GM18867 (cell line): ENCODE measurements around the gene FREM2.

ENCODE experiments used
- ATAC-seq: cut with Tn5 transposase; IDR thresholded peaks from one replicate; pipeline ENCODE4 v1.9.1; 2021; ENCODE audit warnings: mild to moderate bottlenecking, moderate library complexity; ENCODE audit not compliant: unreplicated experiment

Gene FREM2

GRCh38 chr13:38753878-38754277, 67.0 kb downstream of the FREM2 start:
- ATAC-seq, result no peak

DNA sequence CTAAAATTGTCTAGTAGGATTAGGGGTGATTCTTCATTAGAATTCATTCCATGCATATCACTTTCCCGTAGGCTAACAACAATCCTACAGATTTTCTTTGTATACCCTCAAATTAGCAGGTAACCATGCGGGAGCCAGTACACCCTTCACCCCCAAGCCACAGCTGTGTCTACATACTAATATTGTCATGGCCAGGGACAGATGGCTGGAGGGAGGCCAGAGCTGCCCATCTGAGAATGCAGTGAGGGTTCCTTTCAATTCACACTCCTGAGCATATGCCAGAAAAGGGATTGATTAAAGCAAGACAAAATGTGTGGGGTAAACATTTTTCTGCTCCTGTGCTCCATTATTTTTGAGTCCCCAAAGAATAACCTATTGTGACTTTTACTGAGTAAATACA, 68.9 kb downstream of the FREM2 start:
- no peak for ATAC-seq

DNA sequence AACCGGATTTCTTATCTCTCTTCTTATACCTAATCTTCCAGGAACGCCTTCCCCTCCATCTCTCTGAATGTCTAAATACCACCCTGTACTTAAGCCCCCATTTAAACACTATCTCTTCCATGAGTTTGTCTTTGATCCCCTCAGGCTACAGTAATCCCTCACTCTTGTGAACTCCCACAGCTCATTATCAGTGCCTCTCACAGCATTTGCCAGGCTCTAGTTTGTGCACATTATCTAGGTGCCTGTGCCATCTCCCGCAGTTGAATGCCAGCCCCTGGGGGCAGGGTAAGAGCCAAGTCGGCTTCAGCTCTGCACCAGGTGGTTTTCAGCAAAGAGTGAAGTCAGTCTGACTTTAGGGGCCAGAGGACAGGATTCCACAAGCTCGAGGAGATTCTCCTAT, 71.4 kb downstream of the FREM2 start:
- ATAC-seq, result no peak

DNA sequence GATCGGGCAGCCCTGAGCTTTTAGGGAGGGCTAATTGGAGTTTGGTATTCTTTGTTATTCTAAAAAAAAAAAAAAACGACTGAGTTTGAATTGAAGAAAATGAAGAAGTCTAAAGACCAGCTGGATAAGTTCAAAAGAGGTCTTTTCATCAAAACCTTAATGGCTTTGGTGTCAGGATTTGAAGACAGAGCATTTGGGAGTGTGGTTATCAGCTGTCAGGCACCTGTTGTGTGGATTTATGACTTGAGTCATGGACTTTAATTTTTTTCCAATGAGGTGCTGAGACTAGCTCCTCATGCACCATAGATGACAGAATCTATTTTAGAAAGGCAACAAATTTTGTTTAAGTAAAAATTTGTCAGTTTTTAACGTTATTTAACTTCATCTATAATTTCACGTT, 72.5 kb downstream of the FREM2 start:
- ATAC-seq, result no peak

GRCh38 chr13:38763446-38764381, 76.8 kb downstream of the FREM2 start:
- peak; percentile 69 for ATAC-seq

DNA sequence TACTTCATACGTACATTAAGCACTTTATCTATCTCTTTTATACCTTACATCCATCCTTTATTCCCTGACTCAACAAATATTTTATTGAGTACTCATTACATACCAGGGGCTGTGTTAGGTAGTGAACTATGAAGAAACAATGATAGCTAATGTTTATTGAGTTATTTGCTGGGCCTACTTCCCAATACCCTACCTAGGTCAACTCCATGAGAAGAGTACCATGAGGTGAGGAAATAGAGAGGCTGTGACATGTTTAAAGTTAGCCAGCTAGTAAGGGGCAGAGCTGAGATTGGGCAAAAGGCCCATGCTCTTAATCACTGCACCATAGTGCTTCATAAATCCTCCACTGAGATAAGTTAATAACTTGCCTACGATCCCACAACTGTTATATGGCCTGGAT, 79.9 kb downstream of the FREM2 start:
- ATAC-seq, result no peak

DNA sequence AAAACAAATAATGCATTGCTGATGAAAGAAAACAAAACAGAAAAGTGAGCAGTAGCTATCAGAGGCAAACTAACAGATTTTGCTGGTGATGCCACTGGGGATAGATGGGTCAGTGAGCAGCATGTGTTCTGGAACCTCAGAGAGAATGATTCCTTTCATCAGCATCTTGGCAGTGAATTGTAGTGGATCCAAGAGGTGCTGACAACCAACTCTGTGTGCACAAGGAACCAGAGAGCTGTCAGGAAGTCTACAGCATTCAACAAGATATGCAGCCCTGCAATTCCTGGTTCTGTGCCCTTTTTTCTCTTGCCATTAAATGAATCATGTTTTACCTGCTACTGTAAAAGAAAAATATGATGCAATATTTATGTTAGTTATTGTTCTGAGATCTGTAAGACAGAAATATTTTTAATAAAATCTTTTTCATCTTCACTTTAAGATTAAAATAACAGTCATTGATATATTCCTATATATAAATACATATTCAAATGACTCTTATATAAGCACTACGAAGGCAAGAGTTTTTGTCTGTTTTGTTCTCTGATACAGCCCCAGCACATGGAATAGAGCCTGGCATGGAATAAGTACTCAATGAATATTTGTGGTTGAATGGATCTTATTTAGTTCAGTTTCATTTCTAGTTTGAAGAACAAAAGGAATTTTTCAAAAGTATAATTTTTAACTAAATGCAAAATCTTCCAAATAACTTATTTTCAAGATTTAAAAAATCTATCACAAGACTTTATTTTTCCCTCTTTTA, 80.8 kb downstream of the FREM2 start:
- ATAC-seq, result no peak

DNA sequence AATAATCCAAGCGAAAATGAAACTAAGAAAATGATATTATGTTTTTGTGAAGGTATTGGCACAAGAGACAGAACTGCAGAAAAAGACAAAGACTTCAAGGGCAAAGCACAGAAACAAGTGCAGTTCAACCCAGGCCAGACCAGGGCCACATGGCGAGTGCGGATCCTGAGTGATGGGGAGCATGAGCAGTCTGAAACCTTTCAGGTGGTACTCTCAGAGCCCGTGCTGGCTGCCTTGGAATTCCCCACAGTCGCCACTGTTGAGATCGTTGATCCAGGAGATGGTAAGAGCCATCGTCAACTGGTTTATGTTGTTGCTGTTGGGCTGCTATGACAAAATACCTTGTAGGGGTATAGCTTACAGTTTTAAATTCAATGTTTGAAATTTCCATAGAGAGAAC, 82.6 kb downstream of the FREM2 start:
- ATAC-seq, result no peak

- ATAC-seq, result no peak
Observed at GRCh38 chr13:38775085-38775484, 88.2 kb downstream of the FREM2 start.

GRCh38 chr13:38777347-38778119, 90.7 kb downstream of the FREM2 start:
- no peak for ATAC-seq

- no peak for ATAC-seq
Observed at GRCh38 chr13:38781539-38781938, 94.7 kb downstream of the FREM2 start.

GRCh38 chr13:38784036-38784880, 97.4 kb downstream of the FREM2 start:
- no peak for ATAC-seq

DNA sequence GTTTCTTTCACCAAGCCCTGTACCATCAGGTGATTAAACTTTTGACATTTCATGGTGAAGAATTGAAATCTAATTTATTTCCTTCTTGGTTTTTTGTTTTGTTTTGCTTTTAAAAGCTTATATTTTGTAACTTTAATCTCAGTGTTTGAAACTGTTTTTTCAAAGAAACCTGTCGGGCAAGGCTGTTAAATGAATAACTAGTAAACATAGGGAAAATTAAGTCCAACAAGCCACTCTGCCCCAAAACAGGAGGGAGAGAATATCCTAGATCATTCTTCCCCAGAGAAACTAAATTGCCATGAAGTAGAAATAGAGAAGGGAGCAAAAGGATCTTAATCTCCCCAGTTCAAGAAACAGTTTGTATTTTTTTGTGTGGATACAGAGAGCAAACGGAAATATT, 98.2 kb downstream of the FREM2 start:
- ATAC-seq, result no peak

- ATAC-seq, result no peak
Observed at GRCh38 chr13:38785490-38785889, 98.6 kb downstream of the FREM2 start.

- no peak for ATAC-seq
Observed at GRCh38 chr13:38787550-38787949, 100.7 kb downstream of the FREM2 start.

DNA sequence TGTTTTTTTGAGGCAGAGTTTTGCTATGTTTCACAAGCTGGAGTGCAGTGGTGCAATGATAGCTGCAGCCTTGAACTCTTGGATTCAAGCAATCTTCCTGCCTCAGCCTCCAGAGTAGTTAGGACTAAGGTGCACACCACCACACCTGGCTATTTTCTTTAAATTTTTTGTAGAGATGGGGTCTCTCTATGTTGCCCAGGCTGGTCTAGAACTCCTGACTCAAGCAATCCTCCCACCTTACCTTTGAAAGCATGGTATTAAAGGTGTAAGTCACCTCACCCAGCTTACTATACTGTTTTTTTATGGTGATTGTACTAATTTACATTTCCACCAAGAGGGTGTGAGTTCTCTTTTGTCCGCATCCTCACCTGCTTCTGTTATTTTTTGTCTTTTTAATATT, 110.0 kb downstream of the FREM2 start:
- no peak for ATAC-seq

DNA sequence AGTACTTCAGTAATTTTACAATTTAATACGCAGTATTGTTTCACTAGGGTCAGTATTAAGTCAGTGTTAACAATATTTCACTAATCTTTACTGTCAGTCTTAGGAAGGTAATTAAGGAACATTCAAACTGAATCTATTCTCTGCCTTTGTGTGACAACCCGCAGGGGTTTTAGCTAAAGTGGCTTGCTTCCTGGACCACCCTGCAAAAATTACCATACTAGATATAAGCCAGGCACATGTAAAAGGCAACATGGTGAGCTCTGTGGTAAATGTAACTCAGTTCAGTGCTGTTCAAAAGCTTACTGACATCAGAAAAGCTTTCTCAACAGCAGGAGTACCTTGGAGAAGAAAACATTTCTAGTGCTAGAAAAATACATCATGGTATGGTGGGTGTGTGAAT, 116.7 kb downstream of the FREM2 start:
- no peak for ATAC-seq

DNA sequence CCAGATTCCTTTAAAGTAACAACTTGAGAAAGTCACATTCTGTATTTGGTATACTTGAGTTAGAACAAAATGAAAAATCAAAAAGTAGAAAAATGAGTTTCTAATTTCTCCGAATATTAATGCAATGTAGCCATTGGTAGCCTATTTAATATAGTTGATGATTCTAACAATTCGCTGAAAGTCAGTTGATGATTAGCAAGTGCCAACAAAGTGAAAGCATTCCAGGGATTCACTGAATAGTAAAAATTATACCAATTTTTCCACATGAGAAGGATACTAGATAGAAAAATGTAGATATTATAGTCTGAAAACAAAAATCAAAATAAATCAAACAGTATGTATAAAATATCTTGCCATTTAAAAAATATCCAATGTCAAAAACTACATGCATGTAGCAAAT, 117.2 kb downstream of the FREM2 start:
- no peak for ATAC-seq

DNA sequence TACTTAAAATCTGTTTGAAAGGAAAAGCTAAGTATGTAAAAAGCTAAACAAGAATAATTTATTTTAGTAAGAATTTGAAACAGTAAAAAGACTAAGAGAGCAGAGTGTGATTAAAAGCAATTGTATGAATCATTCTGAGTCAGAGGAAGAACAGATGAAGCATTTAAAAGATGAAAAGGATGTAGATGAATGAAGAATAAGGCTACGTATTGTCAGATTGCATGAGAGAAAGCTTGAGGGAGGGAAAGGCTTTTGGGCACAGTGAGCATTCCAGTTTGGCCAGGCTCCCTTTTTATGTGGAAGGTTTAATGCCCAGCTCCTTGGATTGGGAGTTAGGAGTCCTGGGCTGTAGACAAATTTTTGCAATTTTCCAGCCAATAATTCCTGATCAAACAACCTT, 117.7 kb downstream of the FREM2 start:
- ATAC-seq, result no peak

DNA sequence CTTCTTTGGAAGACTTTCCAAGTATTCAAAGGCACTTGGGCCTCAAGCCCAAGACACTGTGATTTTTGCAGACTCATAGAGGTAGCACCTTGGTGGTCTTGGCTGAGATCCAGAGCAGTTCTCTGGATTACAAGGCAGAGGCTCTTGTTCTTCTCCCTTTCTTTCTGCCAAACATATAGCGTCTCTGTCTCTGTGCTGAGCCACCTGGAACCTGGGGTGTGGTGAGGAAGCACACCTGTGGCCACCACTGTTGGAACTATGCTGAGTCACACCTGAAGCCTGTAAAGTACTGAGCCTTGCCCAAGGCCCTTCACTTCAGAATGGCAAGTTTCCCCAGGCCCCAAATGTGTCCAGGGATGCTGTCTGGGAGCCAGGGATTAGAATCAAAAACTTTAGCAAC, 127.5 kb downstream of the FREM2 start:
- ATAC-seq, result no peak
